PC-9 (cell line): Measurements from ENCODE around the gene TMPRSS11E. TPM values are rescaled to one million over a fixed set of nuclear protein-coding genes. Genes with fewer than 3 reads are reported as not detected.

Source experiments
- BruUV-seq: library from RNA; stranded (reverse); fragments of 400-500 nt; replicated peaks from 2 replicates; lab custom pipeline; 2021; lab: Mats Ljungman, UMichigan
- CTCF ChIA-PET: fragments of 300-600 bp; sonication (Branson Sonifier 250); formaldehyde crosslinking; loops from one replicate; lab custom pipeline; 2022; ENCODE audit warnings: antibody characterized with exemption; lab: Charles Lee
- POLR2A ChIA-PET: fragments of 300-600 bp; sonication (Branson Sonifier 250); formaldehyde crosslinking; loops from one replicate; lab custom pipeline; 2022; ENCODE audit warnings: antibody characterized with exemption; ENCODE audit not compliant: unreplicated experiment; lab: Charles Lee
- DNase-seq, 2 experiments: peaks; one replicate each; pipeline versions ENCODE4 v3.0.0 to v3.0.0-alpha.2; 2015 to 2022; ENCODE audit warnings: mixed read lengths in 1 of 2
- H2AFZ ChIP-seq: fragments of 200-600 bp; sonication (generic); 2 replicates; pipeline ENCODE4 v1.8.1; 2017; ENCODE audit warnings: antibody characterized with exemption
- H3F3A ChIP-seq: fragments of 200-600 bp; sonication (generic); 2 replicates; pipeline ENCODE4 v1.8.1; 2017; ENCODE audit warnings: antibody characterized with exemption, mild to moderate bottlenecking, low read depth; ENCODE audit not compliant: insufficient read depth
- H3K27ac ChIP-seq: fragments of 200-600 bp; sonication (generic); 2 replicates; pipeline ENCODE4 v1.6.1; 2016; ENCODE audit warnings: mixed run types
- H3K27me3 ChIP-seq: fragments of 200-600 bp; sonication (generic); 2 replicates; pipeline ENCODE4 v1.6.1; 2016; ENCODE audit warnings: low read depth, mixed run types; ENCODE audit not compliant: insufficient read depth
- H3K36me3 ChIP-seq: fragments of 200-600 bp; sonication (generic); 2 replicates; pipeline ENCODE4 v1.6.1; 2016; ENCODE audit warnings: low read depth, mixed run types
- H3K4me1 ChIP-seq: fragments of 200-600 bp; sonication (generic); replicated peaks from 2 replicates; pipeline ENCODE4 v1.6.1; 2016; ENCODE audit warnings: mixed run types; ENCODE audit not compliant: insufficient read depth
- H3K4me2 ChIP-seq: fragments of 200-600 bp; sonication (generic); 2 replicates; pipeline ENCODE4 v1.6.1; 2017; ENCODE audit warnings: mixed run types
- H3K4me3 ChIP-seq: fragments of 200-600 bp; sonication (generic); 2 replicates; pipeline ENCODE4 v1.6.1; 2016; ENCODE audit warnings: mixed run types
- H3K79me2 ChIP-seq: fragments of 200-600 bp; sonication (generic); 2 replicates; pipeline ENCODE4 v1.6.1; 2017; ENCODE audit warnings: low read depth, mixed run types
- H3K9me2 ChIP-seq: fragments of 200-600 bp; sonication (generic); 2 replicates; pipeline ENCODE4 v1.8.1; 2017; ENCODE audit warnings: mild to moderate bottlenecking; ENCODE audit not compliant: insufficient read depth
- H3K9me3 ChIP-seq: fragments of 200-600 bp; sonication (generic); 2 replicates; pipeline ENCODE4 v1.8.1; 2016; ENCODE audit warnings: low read depth; ENCODE audit not compliant: insufficient read depth
- H4K20me1 ChIP-seq: fragments of 200-600 bp; sonication (generic); 2 replicates; pipeline ENCODE4 v1.8.1; 2017; ENCODE audit not compliant: insufficient read depth
- CTCF ChIP-seq: fragments of 200-600 bp; sonication (generic); conservative IDR thresholded peaks from 2 replicates; pipeline ENCODE4 v1.6.1; 2017; ENCODE audit warnings: mixed run types, antibody characterized with exemption, mild to moderate bottlenecking, moderate library complexity
- EZH2 ChIP-seq: fragments of 200-600 bp; sonication (generic); IDR thresholded peaks from 2 replicates; pipeline ENCODE4 v1.8.0; 2017; ENCODE audit warnings: antibody characterized with exemption, low read depth
- intact Hi-C: fragments of 100-400 bp; cut with micrococcal nuclease; formaldehyde crosslinking; loops from one replicate; pipeline ENCODE4 v1.10.0; 2022; ENCODE audit not compliant: unreplicated experiment
- total RNA-seq: library from RNA; stranded (reverse); gene quantifications from 2 replicates; pipeline ENCODE4 v1.2.3, GENCODE V29; 2021

The TMPRSS11E gene
- total RNA-seq, 1 experiment from 2014 or later = not detected

- Histone ChIP-seq H3K4me1 (no peaks in the 10 kb centered on the region), H3K36me3 (no peaks in the 10 kb centered on the region), H3K27me3 (no peaks in the 10 kb centered on the region), H3K9me2 (no peaks in the 10 kb centered on the region), H2AFZ (no peak overlapping the region), H3K4me2 (no peak overlapping the region), H3K4me3 (no peak overlapping the region), H3K9me3 (no peaks in the 10 kb centered on the region), H3K27ac (no peak overlapping the region), H4K20me1 (no peaks in the 10 kb centered on the region), H3K79me2 (no peaks in the 10 kb centered on the region), H3F3A (no peaks in the 10 kb centered on the region)
- POLR2A ChIA-PET = no interaction called here
- DNase-seq = no peak
- no peak for TF ChIP-seq CTCF
- intact Hi-C loops = no loop called here
- CTCF ChIA-PET = no interaction called here
- BruUV-seq = no TSS peak
Observed at GRCh38 chr4:68432320-68432719, 14.9 kb upstream of the TMPRSS11E start.

- Histone ChIP-seq H3K9me2 (no peaks in the 10 kb centered on the region), H4K20me1 (no peaks in the 10 kb centered on the region), H3F3A (no peaks in the 10 kb centered on the region), H3K4me3 (no peak overlapping the region), H2AFZ (peak overlapping the region; percentile 58; the same call in 1 of the 2 replicates), H3K27ac (no peak overlapping the region), H3K36me3 (no peaks in the 10 kb centered on the region), H3K4me1 (no peaks in the 10 kb centered on the region), H3K9me3 (no peaks in the 10 kb centered on the region), H3K27me3 (no peaks in the 10 kb centered on the region), H3K79me2 (no peaks in the 10 kb centered on the region), H3K4me2 (no peak overlapping the region)
- TF ChIP-seq CTCF (no peak), EZH2 (no peak)
- ChIA-PET CTCF (no interaction called here), POLR2A (no interaction called here)
- no peak for DNase-seq
- BruUV-seq = no TSS peak
- intact Hi-C loops = no loop called here
Observed at GRCh38 chr4:68433582-68433981, 13.7 kb upstream of the TMPRSS11E start.

- no peak for DNase-seq
- ChIA-PET CTCF (no interaction called here), POLR2A (no interaction called here)
- no peaks in the 10 kb centered on the region for H3K4me1 ChIP-seq
- H3K79me2 ChIP-seq = no peaks in the 10 kb centered on the region
- no peaks in the 10 kb centered on the region for H3K36me3 ChIP-seq
- H3K27ac ChIP-seq = no peak overlapping the region
- H4K20me1 ChIP-seq = no peaks in the 10 kb centered on the region
- no peaks in the 10 kb centered on the region for H3F3A ChIP-seq
- H3K9me3 ChIP-seq = no peaks in the 10 kb centered on the region
- H3K4me3 ChIP-seq = no peak overlapping the region
- no peak overlapping the region for H2AFZ ChIP-seq
- BruUV-seq = no TSS peak
- H3K4me2 ChIP-seq = no peak overlapping the region
- intact Hi-C loops = no loop called here
- no peak for TF ChIP-seq EZH2
- TF ChIP-seq CTCF = no peak
- H3K9me2 ChIP-seq = no peaks in the 10 kb centered on the region
- H3K27me3 ChIP-seq = no peaks in the 10 kb centered on the region
Observed at GRCh38 chr4:68434277-68434676, 13.0 kb upstream of the TMPRSS11E start.
